Peyer's patch (tissue), 4 donors: ENCODE measurements around the gene SLC16A2. TPM values are rescaled to one million over a fixed set of nuclear protein-coding genes. Genes with fewer than 3 reads are reported as not detected.

Experiments used
- DNase-seq, 3 donors: peaks; one replicate each; pipeline ENCODE4 v3.0.0-alpha.2; 2017 to 2019
- H3K27ac ChIP-seq, 4 donors: fragments of 200-600 bp; sonication (generic); one replicate each; pipeline ENCODE4 v1.5.1; 2016 to 2019
- H3K27me3 ChIP-seq, 2 donors: fragments of 200-600 bp; sonication (generic); one replicate each; pipeline ENCODE4 v1.5.1; 2019
- H3K36me3 ChIP-seq, 3 donors: fragments of 200-600 bp; sonication (generic); one replicate each; pipeline ENCODE4 v1.5.1; 2016 to 2019
- H3K4me1 ChIP-seq, 4 donors: fragments of 200-600 bp; sonication (generic); one replicate each; pipeline ENCODE4 v1.5.1; 2016 to 2019
- H3K4me3 ChIP-seq, 4 donors: fragments of 200-600 bp; sonication (generic); 1 replicate in 3 of 4; 2 replicates in 1 of 4; pipeline ENCODE4 v1.5.1; 2016 to 2019; ENCODE audit warnings: mild to moderate bottlenecking in 1 of 4
- H3K9me3 ChIP-seq, 4 donors: fragments of 200-600 bp; sonication (generic); one replicate each; pipeline ENCODE4 v1.5.1; 2016 to 2019; ENCODE audit warnings: mild to moderate bottlenecking in 1 of 4
- POLR2A ChIP-seq, 2 donors: fragments of 450-650 bp; IDR thresholded peaks; one replicate each; pipeline ENCODE4 v1.5.1; 2017; ENCODE audit warnings: antibody characterized with exemption in 2 of 2, mild to moderate bottlenecking in 2 of 2, moderate library complexity in 2 of 2
- total RNA-seq, 4 donors: library from RNA; depleted of rRNA; stranded (reverse); fragments of >200 nt; gene quantifications; one replicate each; pipeline ENCODE4 v1.1.0, GENCODE V29; 2016
- TF ChIP-seq, protein P1 (sequence below), 6 experiments: fragments of 450-650 bp in 4 of 6; fragments of 200-600 bp in 2 of 6; sonication (generic) in 1 of 6; IDR thresholded peaks; one replicate each; pipeline ENCODE4 v1.5.1; 2017 to 2019; ENCODE audit warnings: antibody characterized with exemption in 6 of 6, mild to moderate bottlenecking in 3 of 6, moderate library complexity in 1 of 6

SLC16A2 gene
- total RNA-seq, 4 donors from 2014 or later: 0.18 to 2.5 (median 1.8) TPM

- no peak for DNase-seq
- H3K36me3 ChIP-seq: no peaks in the 10 kb centered on the region
- H3K4me1 ChIP-seq: peaks cover 0 to 7% (median 0%) of the 10 kb centered on the region in 4 donors
- no peak overlapping the region for H3K4me3 ChIP-seq
- no peaks in the 10 kb centered on the region for H3K9me3 ChIP-seq
- no peaks in the 10 kb centered on the region for H3K27me3 ChIP-seq
- TF ChIP-seq, protein P1, sequence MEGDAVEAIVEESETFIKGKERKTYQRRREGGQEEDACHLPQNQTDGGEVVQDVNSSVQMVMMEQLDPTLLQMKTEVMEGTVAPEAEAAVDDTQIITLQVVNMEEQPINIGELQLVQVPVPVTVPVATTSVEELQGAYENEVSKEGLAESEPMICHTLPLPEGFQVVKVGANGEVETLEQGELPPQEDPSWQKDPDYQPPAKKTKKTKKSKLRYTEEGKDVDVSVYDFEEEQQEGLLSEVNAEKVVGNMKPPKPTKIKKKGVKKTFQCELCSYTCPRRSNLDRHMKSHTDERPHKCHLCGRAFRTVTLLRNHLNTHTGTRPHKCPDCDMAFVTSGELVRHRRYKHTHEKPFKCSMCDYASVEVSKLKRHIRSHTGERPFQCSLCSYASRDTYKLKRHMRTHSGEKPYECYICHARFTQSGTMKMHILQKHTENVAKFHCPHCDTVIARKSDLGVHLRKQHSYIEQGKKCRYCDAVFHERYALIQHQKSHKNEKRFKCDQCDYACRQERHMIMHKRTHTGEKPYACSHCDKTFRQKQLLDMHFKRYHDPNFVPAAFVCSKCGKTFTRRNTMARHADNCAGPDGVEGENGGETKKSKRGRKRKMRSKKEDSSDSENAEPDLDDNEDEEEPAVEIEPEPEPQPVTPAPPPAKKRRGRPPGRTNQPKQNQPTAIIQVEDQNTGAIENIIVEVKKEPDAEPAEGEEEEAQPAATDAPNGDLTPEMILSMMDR (IDR thresholded peaks at IDR 0.05): no peak
- no peak for TF ChIP-seq POLR2A (IDR thresholded peaks at IDR 0.05)
- no peak overlapping the region for H3K27ac ChIP-seq
Measured at GRCh38 chrX:74426615-74427014, 5.3 kb downstream of the SLC16A2 start.

GRCh38 chrX:74431797-74432196 lies 10.5 kb downstream of the SLC16A2 start:
- Histone ChIP-seq H3K27ac (no peak overlapping the region), H3K36me3 (no peaks in the 10 kb centered on the region), H3K27me3 (no peaks in the 10 kb centered on the region), H3K9me3 (no peaks in the 10 kb centered on the region), H3K4me3 (no peak overlapping the region), H3K4me1 (no peaks in the 10 kb centered on the region)
- TF ChIP-seq POLR2A (IDR thresholded peaks at IDR 0.05): no peak
- TF ChIP-seq, protein P1 (IDR thresholded peaks at IDR 0.05): no peak
- no peak for DNase-seq

DNA sequence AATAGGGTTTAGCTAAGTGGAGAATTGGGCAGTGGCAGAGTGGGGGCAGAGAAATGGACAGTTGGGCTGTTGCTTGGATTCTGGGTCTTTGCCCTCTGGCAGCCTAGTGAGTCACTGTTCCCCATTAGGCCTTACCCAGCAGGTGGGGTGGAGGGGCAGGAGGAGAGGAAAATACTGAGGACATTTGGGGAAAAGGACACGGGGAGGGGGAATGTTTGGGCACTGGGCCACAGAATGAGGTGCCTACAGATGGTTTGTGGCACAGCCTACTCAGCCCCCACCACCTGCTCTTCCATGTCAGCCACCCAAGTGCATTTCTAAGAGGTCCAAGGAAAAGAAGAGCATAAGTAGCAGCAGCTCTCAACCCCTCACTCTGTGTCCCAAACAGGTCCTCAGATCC lies 13.0 kb downstream of the SLC16A2 start:
- no peak overlapping the region for H3K4me3 ChIP-seq
- no peaks in the 10 kb centered on the region for H3K36me3 ChIP-seq
- no peaks in the 10 kb centered on the region for H3K9me3 ChIP-seq
- H3K27me3 ChIP-seq: no peaks in the 10 kb centered on the region
- no peak overlapping the region for H3K27ac ChIP-seq
- no peak for TF ChIP-seq POLR2A (IDR thresholded peaks at IDR 0.05)
- TF ChIP-seq, protein P1 (IDR thresholded peaks at IDR 0.05): no peak
- no peak for DNase-seq
- no peaks in the 10 kb centered on the region for H3K4me1 ChIP-seq

DNA sequence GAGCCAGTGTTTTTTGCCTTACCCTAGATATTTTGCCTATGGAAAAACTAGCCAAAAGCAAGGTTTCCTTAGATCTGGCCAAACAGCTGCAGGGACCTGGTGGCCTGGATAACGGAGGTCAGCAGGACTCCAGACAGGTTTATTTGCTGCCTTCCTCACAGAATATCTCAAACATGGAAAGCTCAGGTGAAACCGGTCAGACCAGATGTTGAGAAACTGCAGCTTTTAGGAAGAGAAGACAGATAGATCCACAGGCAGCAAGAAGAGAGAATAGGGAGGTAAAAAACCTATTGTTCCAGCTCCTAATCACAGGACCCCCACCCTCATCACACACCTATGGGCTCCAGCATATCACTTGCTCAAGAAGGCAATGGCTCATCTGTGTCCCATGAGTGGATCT lies 16.2 kb downstream of the SLC16A2 start:
- no peaks in the 10 kb centered on the region for H3K36me3 ChIP-seq
- H3K4me1 ChIP-seq: no peaks in the 10 kb centered on the region
- H3K9me3 ChIP-seq: no peaks in the 10 kb centered on the region
- no peaks in the 10 kb centered on the region for H3K27me3 ChIP-seq
- no peak overlapping the region for H3K4me3 ChIP-seq
- DNase-seq: no peak
- TF ChIP-seq, protein P1 (IDR thresholded peaks at IDR 0.05): no peak
- no peak for TF ChIP-seq POLR2A (IDR thresholded peaks at IDR 0.05)
- H3K27ac ChIP-seq: no peak overlapping the region

DNA sequence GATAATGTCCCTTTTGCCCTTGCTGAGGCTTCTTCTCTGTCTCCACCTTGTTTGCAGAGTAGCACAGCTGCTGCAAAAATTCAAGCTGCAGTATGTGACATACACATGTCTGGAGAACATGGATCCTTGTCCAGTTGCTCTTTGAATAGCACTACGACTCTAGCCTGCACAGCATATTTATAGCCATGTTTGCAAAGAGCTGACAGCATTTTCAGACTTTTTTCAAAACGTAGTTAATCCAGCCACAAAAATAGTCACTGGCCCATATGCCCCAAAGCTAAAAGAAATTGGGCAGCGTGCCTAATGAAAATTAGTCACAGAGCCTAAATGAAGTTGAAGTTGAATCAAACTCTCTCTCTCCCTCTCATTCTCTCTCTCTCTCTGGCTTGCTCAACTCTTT lies 17.5 kb downstream of the SLC16A2 start:
- H3K4me3 ChIP-seq: no peak overlapping the region
- TF ChIP-seq POLR2A (IDR thresholded peaks at IDR 0.05): no peak
- TF ChIP-seq, protein P1 (IDR thresholded peaks at IDR 0.05): no peak
- H3K9me3 ChIP-seq: no peaks in the 10 kb centered on the region
- no peak for DNase-seq
- H3K27me3 ChIP-seq: no peaks in the 10 kb centered on the region
- H3K4me1 ChIP-seq: no peaks in the 10 kb centered on the region
- H3K27ac ChIP-seq: no peak overlapping the region
- no peaks in the 10 kb centered on the region for H3K36me3 ChIP-seq

DNA sequence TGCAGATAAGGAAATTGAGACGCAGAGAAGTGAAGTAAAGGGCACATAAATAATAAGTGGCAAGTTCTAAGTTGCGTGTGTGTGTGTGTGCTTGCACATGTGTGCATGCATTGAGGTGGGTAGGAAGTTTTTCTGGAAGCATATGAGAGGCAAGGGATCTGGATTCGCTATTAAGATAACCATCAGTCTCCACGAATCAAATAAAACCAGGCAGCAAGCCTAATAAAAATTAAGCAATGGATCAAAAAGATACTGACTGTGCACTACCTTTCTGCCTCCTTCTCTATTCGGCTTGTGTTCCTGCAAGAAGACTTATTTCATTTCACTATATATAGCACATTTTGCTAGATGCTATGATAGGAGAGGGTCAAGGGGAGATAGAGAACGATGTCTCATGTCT lies 23.8 kb downstream of the SLC16A2 start:
- DNase-seq: no peak
- TF ChIP-seq, protein P1 (IDR thresholded peaks at IDR 0.05): no peak
- no peak for TF ChIP-seq POLR2A (IDR thresholded peaks at IDR 0.05)
- no peaks in the 10 kb centered on the region for H3K36me3 ChIP-seq

More for the DNA sequence above, 23.8 kb downstream of the SLC16A2 start:
- no peak overlapping the region for H3K4me3 ChIP-seq
- H3K27ac ChIP-seq: no peak overlapping the region
- no peaks in the 10 kb centered on the region for H3K9me3 ChIP-seq
- H3K27me3 ChIP-seq: no peaks in the 10 kb centered on the region
- no peaks in the 10 kb centered on the region for H3K4me1 ChIP-seq
